Umbilical cord (tissue), 2 donors: Measurements from ENCODE around the gene CLIP2. TPM values are rescaled to one million over a fixed set of nuclear protein-coding genes. Genes with fewer than 3 reads are reported as not detected.
"Not testable (repeated sequence)": the region's sequence is repeated elsewhere in the genome, so short reads cannot be mapped to it uniquely, and the experiment has no call there.

Source experiments
- DNase-seq: peaks from one replicate; pipeline ENCODE4 v3.0.0-alpha.2; 2015; ENCODE audit warnings: low spot score
- total RNA-seq: library from RNA; depleted of rRNA; stranded (reverse); fragments of >200 nt; gene quantifications from one replicate; pipeline ENCODE4 v1.2.3, GENCODE V29; 2014; ENCODE audit warnings: low replicate concordance; ENCODE audit not compliant: insufficient read depth

Gene CLIP2
- total RNA-seq, 1 donor from 2014 or later: 45.0 TPM

DNA sequence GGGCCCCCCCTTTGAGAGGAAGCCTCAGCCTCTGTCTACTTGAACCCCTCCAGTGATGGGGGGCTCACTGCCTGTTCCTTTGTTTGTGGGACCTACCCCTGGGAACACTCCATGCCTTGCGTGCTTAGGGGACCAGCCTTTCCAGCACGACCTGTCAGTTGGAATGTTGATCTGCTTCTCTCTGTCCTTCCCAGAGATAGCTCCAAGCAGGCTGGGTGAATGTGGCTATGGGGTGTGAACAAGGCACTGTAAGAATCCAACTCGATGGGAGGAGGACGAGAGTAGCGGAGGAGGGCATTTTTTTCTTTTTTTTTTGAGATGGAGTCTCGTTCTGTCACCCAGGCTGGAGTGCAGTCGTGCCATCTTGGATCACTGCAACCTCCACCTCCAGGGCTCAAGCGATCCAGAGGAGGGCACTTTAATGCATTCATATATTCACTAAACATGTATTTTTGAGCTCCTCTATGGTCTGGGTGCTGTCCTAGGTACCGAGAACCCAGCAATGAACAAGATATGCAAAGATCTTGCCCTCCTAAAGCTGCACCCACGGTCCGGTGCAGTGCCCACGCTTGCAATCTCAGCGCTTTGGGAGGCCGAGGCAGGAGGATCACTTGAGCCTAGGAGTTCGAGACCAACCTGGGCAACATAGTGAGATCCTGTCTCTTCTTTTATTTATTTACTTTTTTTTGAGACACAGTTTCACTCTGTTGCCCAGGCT, 8.5 kb downstream of the CLIP2 start:
- DNase-seq: peak; percentile 15

DNA sequence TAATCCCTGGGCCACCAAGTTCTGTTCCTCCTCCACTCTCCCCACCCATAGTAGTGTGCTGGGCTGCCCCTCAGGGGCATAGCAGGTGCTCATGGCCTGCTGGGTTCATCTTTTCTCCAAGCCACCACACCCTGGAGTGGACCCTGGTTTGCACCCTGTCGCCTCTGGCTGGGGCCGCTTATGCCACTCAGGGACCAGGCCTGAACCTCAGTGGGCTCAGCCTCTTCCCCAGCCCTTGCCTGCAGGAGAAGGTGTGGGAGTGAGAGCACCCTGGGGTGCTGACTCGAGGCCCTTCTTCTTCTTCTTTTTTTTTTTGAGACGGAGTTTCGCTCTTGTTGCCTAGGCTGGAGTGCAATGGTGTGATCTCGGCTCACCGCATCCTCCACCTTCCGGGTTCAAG, 10.2 kb downstream of the CLIP2 start:
- DNase-seq: no peak

DNA sequence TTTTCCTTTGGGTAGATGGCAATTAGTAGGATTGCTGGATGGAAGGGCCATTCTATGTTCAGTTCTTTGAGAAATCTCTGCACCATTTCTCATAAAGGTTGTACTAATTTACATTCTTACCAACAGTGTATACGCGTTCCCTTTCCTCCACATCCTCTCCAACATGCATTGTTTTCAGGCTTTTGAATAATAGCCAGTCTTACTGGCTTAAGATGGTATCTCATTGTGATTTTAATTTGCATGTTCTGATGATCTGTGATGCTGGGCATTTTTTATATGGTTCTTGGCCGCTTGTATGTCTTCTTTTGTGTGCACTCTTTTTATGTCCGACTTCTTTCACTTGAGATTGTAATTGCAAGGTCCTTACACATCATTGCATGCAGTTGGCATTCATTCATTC, 11.7 kb downstream of the CLIP2 start:
- DNase-seq: no peak

DNA sequence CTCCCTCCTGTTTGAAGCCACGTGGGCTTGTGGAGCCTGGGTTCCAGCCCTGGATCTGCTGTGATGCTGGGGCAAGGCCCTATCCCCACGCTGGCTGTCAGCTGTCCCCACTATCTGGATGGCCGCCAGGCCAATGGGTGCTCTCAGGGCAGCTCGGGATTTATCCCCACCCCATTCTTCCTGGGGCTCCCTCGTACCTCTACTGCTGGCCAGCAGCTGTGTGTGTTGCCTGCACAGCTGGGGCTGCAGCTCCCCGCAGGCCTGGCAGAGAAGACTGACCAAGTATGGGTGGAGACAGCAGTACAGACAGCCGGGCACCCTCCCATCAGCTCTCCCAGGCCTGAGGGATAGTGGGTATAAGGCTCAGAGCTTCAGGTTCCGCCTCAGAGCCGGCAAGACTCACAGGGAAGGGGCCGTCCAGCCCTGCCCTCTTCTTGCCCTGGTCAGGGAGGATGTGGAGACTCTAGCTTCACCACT, 13.6 kb downstream of the CLIP2 start:
- DNase-seq: peak; percentile 12

DNA sequence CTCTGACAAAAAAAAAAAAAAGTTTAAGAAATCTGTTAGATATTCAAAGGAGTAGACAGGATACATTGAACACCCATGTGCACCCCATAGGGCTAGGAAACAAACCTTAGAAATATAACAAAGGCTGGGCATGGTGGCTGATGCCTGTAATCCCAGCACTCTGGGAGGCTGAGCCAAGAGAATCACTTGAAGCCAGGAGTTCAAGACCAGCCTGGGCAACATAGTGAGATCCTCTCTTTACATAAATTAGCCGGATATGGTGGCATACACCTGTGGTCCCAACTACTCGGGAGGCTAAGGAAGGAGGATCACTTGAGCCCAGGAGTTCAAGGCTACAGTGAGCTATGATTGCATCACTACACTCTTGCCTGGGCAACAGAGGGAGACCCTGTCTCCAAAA, 15.3 kb downstream of the CLIP2 start:
- no peak for DNase-seq

DNA sequence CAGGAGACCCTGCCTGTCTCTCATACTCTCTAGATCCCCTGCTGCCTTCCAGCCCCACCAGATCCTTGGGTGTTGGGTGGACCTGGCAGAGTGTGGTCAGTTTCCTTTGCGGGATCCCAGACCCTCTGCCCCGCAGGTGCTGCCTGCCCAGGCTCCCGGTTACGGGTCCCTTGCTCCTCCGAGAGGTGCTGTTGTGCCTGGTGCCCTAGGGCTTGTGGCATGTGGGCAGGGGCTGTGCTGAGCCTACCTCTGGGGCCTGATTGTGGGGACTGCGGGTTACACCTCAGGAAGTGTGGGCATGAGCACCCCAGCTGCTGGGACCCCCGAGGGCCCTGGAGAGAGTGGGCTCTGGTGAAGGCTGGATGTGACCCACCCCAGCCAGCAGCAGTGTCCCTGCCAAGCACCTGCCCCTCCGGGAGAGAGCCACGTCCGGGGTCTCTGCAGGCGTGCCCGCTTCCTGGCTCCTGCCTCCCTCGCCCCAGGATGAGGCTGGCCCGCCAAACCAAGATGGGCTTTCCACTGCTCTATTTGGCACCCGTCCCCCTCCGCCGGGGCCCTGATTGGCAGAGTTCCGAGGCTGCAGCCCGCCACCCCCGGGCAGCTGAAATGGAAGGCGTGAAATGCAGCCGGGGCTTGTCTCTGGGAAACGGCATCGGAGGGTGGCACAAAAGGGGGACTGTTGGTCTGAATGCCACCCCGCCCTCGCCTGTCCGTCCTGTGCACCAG, 17.0 kb downstream of the CLIP2 start:
- no peak for DNase-seq

DNA sequence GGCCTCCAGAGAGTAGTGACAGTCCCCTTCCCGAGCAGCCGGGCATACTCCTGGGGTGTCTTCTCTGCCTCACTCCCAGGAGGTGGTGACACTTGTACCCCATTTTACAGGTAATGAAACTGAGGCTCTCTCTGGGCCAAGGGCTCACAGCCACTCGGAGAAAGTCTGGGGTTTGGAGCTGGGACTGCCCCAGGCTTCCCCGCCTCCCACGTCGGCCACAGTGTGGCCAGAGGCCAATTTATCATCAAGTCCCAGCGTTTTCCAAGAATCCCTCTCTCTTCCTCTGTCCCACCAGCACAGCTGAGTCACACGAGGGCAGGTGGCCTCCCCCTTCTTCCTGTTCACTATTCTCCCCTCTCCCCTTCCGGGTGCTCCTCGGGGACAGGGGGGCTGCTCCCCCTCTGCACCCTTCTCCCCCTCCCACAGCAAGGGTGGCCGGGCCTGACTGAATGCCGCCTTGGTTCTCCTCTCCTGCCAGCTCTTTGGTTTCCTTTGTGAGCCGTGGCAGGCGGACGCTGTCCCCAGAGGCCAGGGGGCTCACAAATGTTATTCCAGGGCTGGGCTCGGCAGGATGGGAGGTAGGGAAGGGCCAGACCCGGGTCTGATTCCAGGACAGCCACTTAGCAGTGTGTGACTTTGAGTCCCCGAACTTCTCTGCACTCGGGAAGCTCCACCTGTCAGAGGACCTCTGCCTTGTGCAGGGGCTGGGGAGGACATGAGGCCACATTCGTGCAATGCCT, 17.7 kb downstream of the CLIP2 start:
- peak; percentile 9 for DNase-seq

DNA sequence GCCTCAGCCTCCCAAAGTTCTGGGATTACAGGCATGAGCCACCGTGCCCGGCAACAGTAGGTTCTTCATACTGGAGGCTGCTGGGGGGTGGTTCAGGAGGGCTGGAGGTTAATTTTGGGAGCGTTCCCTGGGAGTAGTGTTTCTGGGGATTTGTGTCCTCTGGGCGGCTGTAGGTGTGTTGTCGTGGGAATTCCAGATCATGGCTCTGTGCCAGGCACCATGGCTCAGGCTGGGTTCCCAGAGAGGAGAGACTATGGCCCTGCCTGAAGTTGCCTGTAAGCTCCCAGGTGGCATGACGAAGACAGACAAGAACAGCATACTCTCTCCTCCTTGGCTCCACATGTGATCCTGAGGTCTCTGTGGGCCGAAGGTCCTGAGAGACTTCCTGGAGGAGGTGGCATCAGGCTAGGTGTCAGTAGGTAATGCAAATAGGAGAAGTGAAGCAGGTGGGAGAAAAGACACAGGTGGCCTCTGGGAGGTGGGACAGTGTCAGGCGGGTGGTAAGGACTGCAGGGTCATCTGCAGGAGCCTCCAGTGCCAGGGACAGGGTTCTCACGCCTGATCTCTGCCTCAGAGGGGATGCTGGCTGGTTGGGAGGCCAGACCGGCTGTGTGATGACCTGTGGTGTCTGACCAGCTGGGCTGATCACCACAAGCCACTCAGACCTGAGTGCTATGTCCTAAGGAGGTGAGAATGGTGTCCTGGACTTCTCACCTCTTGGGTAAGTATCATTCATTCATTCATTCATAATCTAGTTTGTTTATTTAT, 18.7 kb downstream of the CLIP2 start:
- no peak for DNase-seq

DNA sequence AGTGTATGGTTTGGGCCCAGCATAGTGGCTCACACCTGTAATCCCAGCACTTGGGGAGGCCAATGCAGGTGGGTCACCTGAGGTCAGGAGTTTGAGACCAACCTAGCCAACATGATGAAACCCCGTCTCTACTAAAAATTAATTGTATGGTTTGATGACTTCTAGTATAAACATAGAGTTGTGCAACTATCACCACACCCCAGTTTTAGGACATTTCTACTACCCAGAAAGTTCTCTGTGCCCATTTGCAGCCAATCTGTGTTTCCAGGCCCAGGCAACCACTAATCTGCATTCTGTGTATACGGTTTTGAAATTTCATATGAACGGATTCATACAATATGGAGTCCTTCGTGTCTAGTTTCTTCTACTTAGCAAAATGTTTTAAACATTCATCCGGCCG, 20.0 kb downstream of the CLIP2 start:
- no peak for DNase-seq

DNA sequence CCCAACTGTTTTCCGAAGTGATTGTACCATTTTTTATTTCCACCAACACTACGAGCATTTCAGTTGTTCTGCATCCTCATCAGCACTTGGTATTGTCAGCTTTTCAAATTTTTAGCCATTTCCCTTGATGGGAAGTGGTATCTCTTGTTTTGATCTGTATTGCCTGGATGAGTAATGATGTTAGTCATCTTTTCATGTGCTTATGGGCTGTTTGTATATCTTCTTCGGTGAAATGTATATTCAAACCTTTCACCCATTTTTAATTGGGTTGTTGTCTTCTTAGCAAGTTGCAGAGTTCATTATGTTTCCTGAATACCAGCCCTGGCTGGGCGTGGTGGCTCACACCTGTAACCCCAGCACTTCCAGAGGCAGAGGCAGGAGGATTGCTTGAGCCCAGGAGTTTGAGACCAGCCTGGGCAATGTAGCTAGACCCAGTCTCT, 22.1 kb downstream of the CLIP2 start:
- DNase-seq: no peak

DNA sequence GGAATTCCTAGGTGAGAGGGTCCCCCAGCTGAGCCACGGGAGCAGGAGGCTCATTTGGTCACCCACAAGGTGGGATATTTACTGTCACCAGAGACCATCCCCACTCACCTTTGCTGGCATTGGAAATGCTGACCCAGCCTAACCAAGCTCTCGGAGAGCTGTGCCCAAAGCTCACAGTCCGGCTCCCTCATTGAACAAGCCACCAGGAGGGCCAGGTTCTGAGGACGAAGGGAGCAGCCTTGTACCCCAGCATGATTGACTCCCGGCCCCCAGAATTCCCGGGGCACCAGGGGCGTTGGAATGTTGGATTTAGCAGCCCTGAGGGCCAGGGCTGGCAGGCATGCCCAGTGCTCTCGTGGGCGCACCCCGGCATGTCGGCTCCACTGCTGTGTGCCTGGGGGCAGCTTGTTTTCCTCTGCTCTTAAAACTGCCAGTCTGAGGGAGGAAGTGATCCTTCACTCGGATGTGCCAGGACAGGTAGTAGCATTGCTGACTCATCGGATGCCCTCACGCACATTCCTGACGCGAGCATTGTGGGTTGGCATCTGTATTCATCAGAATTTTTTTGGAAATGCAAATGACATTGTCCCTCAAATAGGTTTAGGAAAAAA, 23.3 kb downstream of the CLIP2 start:
- peak; percentile 57 for DNase-seq

DNA sequence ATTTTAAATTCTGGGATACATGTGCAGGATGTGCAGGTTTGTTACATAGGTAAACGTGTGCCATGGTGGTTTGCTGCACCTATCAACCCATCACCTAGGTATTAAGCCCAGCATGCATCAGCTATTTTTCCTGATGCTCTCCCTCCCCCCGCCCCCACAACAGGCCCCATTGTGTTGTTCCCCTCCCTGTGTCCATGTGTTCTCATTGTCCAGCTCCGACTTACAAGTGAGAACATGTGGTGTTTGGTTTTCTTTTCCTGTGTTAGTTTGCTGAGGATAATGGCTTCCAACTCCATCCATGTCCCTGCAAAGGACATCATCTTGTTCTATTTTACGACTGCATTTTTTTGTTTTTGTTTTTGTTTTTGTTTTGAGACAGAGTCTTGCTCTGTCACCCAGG, 26.7 kb downstream of the CLIP2 start:
- DNase-seq: not testable (repeated sequence)

DNA sequence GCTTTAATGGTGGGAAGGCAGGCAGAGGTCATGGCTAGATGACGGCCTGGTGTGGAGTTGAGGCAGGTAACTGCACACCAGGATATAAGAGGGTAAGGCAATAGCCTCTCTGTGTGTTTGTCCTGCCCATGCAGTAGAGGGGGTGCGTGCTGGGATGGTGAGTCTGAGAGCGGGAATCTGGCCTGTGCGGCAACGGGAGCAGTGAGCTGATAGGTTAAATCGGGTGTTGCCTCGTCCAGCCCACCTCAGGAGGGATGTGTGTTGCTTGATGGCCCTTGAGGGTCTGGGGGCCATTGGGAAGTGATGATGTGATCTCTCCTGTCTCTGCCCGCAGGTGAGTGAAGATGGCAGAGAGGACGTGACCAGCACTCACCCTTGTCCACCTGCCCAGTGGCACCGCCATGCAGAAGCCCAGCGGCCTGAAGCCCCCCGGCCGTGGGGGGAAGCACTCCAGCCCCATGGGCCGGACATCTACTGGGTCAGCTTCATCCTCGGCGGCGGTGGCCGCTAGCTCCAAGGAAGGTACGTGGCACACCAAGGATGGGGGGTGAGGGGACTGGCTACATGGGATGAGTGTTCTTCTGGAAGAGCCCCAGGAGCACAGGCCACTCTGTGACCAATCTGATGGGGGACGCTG, 28.1 kb downstream of the CLIP2 start:
- DNase-seq: no peak

DNA sequence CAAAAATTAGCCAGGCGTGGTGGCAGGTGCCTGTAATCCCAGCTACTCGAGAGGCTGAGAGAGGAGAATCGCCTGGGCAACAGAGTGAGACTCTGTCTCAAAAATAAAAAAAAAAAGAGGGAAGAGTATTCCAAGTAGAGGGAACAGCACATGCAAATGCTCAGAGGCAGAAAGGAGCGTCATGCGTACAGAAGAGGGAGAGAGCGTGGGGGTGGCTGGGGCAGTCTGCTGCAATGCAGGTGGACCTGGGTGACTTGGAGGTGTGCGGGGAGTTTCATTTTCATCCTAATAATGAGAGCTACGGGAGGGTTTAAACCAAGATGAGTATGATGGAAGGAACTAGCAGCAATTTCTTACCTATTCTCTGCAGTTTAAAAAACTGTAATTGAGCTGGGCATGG, 28.8 kb downstream of the CLIP2 start:
- no peak for DNase-seq

DNA sequence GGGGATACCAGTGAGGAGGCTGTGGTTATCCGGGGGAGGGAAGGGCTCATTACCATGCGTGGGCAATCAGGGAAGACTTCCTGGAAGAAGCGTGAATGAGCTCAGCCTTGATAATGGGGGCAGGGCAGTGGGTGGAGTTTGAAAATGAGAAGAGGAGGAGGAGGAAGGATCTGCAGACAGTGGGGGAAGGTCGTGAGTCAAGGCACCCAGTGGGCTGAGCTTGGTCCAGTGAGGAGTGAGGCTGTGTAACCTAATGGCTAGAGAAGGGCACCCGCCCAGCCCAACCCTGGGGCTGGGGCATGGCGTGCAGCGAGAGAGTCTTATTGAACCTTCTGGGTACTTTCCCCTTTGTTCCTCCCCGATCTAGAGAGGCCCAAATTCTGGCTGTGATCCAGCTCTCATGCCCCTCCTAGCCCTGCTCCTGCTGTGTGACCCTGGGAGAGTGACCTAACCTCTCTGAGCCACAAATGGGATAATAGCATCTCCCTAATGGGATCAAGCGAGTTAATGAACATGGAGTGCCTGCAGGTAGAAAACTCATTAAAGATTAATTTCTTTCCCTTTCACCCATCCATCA, 31.5 kb downstream of the CLIP2 start:
- no peak for DNase-seq

DNA sequence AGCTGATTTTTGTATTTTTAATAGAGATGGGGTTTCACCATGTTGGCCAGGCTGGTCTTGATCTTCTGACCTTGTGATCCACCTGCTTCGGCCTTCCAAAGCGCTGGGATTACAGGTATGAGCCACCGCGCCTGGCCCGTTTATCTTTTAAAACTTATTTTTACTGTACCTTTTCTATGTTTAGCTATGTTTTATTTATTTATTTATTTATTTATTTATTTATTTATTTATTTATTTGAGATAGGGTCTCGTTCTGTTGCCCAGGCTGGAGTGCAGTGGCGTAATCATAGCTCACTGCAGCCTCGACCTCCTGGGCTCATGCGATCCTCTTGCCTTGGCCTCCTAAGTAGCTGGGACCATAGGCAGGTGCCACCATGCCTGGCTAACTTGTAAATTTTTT, 33.7 kb downstream of the CLIP2 start:
- not testable (repeated sequence) for DNase-seq

DNA sequence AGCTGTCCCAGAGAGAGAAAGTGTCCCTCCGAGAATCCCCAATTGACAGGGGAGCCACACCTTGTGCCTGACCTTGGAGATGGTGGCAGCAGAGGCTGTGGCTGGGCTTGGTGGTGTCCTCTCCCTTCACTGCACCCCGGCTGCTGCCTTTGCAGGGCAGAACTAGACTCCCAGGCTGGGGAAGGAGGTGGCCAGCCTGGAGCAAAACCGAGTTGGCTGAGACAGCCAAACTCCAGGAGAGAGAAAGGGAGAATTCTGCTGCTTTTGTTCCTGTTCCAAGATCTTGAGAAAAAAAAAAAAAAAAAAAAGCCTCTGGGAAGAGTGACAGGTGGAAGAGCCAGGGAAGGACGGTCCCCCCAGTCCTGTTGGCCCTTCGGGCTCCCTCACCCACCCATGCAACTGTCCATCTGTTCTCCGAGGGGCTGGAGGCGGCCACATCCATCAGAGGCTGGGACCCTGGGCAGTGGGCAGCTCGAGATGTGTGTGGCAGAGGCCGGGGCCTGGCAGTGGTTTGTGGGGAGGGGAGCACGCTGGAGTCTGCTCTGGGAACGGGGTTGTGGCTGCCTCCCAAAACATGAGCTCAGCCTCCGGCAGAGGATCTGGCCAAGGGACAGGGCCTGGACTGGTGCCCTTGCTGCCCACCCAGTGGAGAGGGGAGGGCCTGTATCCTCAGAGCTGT, 35.5 kb downstream of the CLIP2 start:
- no peak for DNase-seq

DNA sequence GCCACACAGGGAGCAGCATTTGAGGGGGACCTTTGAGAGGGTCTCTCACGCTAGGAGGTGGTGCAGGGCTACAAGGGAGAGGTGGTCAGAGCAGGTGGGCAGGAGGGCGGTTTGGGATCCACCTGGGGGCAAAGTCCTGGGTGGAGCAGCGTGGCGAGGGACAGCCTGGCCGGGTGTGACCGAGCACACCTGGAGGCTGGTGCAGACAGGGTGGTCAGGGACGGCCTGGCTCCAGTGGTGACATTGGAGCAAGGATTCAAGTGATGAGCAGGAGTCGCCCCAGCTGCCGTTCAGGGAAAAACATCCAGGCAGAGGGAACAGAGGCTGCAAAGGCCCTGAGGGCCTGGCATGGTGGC, 36.0 kb downstream of the CLIP2 start:
- DNase-seq: no peak

DNA sequence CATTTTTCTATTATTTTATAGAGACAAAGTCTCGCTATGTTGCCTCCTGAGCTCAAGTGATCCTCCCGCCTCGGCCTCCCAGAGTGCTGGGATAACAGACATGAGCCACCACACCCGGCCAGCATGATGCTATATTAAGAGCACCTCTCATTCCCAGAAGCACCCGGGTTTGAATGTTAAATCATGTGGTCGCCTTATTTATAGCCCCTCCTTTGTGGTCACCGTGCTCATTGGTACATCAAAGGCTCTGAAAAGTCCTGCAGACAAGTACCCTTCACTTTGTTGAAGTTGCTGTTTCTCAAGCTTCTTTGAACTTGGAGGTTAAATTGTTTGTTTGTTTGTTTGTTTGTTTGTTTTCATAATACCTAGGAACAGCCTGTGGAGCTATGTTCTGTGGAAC, 40.0 kb downstream of the CLIP2 start:
- no peak for DNase-seq
